ENCODE measurements around the gene PFDN1.
"Not testable (repeated sequence)": the region's sequence is repeated elsewhere in the genome, so short reads cannot be mapped to it uniquely, and the experiment has no call there.

The PFDN1 gene

DNA sequence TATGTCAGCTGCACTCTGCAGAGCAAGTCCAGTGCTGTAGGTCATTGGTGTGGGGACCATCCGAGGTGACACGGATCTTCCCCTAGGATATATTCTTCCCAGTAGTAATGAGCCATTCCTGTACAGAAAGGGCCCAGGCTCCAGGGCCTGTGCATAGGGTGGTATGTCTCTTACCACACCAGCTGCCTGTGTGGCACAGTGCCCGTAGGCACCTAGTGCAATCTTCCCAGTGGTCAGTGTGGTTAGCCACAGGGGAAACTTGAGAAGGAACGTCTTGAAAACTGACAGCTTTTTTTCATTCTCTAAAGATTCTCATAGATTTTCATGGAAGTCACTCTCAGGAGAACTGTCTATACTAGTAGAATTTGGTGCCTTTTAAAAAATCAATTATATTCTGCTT is 88.1 kb downstream of the PFDN1 start:
- DNase-seq (ENCODE audit: low read depth, low spot score) = peak; percentile 85

GRCh38 chr5:140213370-140213983 is 89.4 kb downstream of the PFDN1 start:
- no peak for DNase-seq (ENCODE audit: low read depth, low spot score)

- DNase-seq (ENCODE audit: low read depth, low spot score) = no peak
These were observed 94.8 kb downstream of the PFDN1 start for GRCh38 chr5:140208065-140208464.

DNA sequence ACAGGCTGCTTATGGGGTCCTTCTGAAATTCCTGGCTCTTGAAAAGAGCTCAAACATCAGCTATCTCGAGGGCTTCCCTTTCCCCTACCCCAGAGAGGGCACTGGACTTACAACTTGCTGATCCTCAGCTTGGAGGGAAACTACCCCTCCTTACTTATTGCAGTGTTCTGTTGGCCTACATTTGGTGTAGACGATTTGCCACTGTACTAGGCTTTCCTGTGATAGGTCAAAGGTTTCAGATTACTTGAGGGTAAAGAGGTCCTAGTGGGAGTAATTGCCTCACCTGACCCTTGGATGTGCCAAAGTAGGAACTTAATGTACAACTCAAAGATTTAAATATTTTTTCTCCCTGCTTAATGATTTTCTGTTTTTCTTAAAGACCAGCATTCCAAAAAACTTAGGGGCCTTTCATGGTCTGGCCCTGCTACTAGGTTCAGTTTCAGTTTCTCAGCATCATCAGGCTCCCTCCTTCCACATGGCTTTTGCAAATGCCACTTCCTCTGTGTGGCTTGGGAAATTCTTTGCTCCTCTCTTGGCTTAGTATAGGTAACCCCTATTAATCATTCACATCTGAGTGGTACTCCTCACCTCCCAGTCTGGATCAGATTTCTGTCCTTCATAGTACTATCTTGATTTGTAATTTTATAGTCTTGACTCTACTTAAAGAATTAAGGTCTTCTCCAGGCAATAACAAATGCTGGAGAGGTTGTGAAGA is 95.5 kb downstream of the PFDN1 start:
- no peak for DNase-seq (ENCODE audit: low read depth, low spot score)

DNA sequence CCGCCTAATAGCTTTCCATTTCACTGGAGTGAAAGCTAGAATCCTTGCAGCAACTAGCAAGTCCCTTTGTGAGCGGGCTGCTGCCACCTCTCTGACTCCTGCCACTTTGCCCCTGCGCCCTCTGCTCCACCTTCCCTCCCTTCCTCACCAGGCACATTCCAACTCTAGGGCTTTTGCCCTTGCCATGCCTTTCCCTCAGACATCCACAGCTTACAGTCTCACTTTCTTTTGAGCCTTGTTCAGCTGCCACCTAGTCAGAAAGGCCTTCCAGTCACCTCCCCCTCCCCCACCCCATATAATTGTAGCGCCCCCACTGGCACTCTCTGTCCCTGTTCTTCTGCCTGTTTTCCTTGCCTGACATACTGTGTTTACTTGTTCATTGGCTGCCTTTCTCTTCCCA is 96.9 kb downstream of the PFDN1 start:
- no peak for DNase-seq (ENCODE audit: low read depth, low spot score)

DNA sequence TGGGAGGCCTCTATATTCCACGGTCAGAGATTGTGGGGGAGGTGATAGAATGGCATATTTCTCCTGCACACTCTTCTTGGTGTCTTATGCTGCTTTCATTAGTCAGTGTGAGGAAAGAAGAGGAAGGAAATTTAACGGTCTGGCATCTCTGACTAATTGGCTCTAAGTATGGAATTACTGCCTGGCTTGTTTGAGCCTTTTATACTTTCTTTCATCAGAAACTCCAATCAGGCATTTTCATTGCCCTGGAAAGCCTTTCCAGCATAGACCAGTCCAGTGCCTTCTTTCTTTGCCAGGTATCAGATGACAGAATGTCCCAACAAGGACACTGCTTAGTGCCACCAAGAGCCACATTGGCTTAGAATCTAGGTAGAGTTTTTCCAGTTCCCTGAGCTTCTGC is 97.7 kb downstream of the PFDN1 start:
- no peak for DNase-seq (ENCODE audit: low read depth, low spot score)

- DNase-seq (ENCODE audit: low read depth, low spot score) = no peak
These were observed 100.3 kb downstream of the PFDN1 start for GRCh38 chr5:140202610-140203009.

DNA sequence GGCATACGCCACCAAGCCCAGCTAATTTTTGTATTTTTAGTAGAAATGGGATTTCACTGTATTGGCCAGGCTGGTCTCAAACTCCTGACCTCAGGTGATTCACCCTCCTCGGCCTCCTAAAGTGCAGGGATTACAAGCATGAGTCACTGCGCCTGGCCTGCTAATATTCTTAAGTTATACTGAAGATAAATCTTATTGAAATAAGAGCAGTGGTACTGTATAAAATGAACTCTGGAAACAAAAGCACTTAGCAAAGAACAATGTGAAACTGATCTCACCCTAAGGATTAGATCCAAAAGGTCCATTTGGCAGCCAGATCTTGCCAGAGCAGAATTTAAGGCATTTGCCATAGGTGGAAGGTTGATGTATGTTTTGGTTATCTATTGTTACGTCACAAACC is 100.8 kb downstream of the PFDN1 start:
- no peak for DNase-seq (ENCODE audit: low read depth, low spot score)

GRCh38 chr5:140198915-140199314 is 104.0 kb downstream of the PFDN1 start:
- not testable (repeated sequence) for DNase-seq (ENCODE audit: low read depth, low spot score)

DNA sequence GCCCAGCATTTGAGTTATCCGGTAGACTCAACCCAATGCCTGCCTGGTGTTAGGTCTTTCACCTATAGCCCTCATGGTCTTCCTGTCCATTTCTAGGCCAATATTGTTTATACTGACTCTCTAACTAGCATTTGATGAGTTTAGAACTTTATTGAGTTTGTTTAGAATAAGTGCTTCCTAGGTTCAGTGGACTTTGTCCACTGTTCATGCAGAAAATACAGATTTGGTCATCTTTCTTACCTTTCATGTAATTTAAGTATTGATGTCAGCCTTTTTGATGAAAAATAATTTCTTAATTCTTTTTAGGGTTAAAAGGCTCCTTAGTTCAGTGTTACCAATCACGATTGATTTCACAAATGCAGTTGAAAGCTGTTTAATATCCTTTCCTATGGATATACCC is 105.9 kb downstream of the PFDN1 start:
- no peak for DNase-seq (ENCODE audit: low read depth, low spot score)

DNA sequence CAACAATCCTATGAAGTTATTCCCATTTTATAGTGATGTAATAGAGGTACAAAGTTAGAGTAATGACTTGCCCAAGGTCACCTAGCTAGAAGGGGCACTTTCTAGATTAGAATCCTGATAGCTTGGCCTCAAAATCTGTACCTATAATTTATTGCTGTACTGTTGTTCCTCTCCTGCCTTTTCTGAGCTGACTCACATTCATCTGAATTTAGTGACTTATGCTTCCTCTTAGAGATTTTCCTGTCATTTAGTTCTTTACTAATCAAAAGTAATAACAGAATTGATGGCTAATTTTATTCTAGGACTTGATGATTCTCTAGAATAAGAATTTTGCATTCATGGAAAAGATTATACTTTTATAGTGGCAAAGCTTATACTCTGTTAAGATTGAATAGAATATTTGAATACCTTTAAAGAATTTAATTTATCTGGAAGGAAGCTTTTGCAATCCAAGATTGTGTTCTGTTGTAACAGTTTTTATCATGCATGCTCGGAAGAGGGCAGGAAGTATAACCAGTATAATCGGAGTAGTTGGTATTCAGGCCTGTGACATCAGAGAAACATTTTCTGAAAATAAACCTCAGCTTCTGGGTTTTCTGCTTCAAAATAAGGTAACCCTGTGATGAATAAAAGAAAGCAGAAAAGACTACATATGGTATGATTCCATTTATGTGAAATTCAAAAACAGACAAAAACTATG is 106.6 kb downstream of the PFDN1 start:
- DNase-seq (ENCODE audit: low read depth, low spot score) = no peak
